Stimulated activated CD4-positive, alpha-beta T cell treated with anti-CD3 and anti-CD28 coated beads, TNF-alpha, amount 100 ng/mL, for 1 hour (primary cell): ENCODE data around the gene LIN54.
"Not testable (repeated sequence)": the region's sequence is repeated elsewhere in the genome, so short reads cannot be mapped to it uniquely, and the experiment has no call there.

Experiments
- DNase-seq, 3 donors: peaks; one replicate each; pipeline ENCODE4 v3.0.0-alpha.2; 2020; ENCODE audit warnings: low read depth in 3 of 3, low spot score in 1 of 3

The LIN54 gene

DNA sequence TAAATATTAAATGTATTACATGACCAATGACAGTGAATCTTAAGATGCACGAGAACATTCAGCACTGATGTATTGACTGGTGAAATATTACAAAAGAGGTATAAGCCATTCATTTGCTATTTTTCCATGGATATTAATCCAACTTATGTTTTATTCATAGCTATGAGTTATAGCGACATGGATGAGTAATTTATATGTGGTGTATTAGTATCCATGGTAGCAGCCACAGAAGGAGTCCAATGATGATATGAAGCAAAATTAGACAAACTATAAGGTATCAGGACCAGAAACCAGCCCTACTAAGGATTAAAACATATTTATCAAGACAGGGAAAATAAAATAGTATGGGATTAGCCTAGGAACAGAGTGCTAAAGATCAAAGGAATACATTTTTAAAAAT is 59.4 kb downstream of the LIN54 start:
- DNase-seq: no peak

GRCh38 chr4:82948647-82949204 is 61.9 kb downstream of the LIN54 start:
- no peak for DNase-seq

DNA sequence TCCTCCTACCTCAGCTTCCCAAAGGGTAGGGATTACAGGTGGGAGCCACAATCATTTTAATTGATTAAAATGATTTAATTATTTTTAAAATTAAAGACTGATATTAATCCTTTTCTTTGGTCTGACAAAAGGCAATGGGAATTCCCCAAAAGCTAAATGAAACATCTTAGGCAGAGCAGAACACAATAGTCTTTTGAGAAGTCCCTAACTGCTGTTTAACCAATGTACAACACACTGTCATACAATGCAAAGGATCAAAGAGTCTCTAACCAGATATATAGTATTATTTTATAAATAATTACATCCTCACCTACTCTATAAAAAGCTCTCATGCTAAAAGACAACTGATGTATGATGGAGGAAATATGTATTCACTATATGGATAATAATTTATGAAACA is 63.1 kb downstream of the LIN54 start:
- DNase-seq: no peak

DNA sequence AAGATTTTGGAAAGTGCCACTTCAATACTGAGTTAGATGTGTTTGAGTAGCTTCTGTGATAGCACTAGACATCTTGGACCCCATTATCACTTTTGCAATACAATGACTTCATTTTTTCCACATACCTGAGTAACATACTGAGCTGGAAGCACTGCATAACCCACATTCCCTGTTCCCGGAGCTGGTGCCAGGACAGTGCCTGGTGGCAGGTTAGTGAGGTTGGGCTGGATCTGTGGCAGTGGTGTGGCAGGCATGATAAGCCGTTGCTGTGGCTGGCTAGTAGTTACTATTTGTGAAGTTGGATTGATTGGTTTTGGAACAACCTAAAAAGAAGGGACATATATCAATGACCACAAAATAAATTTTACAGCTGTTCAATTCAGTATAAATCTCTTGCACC is 71.2 kb downstream of the LIN54 start:
- no peak for DNase-seq

- no peak for DNase-seq
These were observed 76.2 kb downstream of the LIN54 start for GRCh38 chr4:82934441-82934840.

DNA sequence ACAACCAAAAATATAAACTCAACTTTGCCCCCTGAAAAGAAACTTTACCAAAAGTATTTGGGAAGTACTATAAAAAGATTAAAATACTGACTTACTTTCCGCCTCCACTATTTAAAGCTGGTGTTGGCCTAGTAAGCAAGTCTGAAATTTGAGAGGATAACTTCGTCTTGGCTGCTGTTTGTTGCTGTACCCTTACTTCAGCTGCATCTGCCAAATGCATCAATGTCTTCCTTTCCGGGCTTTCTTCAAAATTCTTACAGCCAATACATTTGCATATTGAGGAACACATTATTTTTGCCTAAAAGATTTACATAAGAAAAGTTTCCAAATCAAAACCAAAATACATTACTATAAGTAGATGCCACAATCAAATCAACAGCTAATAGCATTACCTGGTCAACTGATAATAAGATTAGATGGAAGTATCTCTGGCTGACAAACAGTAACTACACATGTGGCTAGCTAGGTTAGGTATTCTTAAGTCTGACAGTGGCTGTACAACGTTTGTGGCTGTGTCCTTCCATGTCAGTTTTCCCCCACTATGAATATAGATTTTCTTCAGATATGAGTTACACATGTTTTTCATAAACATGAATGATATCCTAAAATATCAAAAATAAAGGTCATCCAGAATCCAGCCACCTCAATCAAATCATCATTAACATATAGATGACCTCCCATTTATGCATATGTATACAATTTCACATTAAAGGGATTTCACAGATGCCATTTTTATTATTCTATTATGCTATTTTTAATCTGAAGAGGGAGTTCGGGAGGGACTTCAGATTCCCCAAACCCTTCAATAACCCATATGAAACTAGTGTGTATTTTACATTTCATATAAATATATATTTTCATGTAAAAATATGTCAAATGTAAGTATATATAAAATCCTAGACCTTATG is 79.5 kb downstream of the LIN54 start:
- no peak for DNase-seq

DNA sequence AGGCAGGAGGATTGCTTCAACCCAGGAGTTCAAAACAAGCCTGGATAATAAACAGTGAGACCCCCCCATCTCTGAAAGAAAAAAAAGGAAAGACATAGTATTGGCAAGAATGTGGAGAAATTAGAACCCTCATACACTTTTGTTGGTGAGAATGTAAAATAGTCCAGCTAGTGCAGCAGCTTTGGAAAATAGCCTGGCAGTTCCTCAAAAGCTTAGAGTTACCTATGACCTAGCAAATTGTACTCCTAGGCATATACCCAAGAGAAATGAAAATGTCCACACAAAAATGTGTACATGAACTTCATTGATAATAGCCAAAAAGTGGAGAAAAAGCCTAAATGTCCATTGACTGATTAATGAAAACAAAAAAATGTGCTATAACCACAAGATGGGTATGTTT is 88.8 kb downstream of the LIN54 start:
- DNase-seq: no peak

GRCh38 chr4:82919386-82919785 is 91.2 kb downstream of the LIN54 start:
- DNase-seq: no peak

GRCh38 chr4:82918091-82918490 is 92.5 kb downstream of the LIN54 start:
- no peak for DNase-seq

GRCh38 chr4:82913968-82914367 is 96.7 kb downstream of the LIN54 start:
- DNase-seq: not testable (repeated sequence)

DNA sequence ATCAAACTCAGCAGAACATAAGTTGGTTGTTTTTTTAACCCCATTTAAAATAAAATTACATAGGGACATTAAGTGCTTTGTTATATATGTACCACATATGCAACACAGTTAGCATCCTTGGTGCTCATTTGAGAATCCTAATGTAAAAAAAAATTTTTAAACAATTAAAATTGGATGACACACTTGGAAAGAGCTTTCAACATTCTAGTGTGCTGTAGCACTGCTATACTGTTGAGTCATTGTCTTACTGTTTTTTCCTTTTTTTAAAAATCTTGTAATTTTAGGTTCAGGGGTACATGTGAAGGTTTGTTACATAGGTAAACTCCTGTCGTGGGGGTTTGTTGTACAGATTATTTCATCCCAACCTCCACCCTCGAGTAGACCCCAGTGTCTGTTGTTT is 97.3 kb downstream of the LIN54 start:
- no peak for DNase-seq

DNA sequence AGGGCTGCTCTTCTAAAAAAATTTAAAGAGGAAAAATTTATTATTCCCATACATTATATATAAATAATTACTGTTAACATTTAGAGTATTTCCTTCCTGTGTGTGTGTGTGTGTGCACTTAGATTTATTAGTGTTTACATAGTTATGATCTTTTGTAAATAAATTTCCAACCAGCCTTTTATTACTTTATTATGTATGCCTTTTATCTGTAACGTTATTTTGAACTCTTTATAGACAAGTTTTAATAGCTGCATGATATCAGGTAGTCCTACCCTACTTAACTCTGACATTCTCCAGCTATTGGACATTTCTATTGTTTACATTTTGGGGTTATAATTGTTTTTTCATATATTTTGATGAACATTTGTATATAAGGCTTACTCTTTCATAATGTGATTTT is 101.3 kb downstream of the LIN54 start:
- no peak for DNase-seq

GRCh38 chr4:82906469-82906868 is 104.2 kb downstream of the LIN54 start:
- DNase-seq: no peak

GRCh38 chr4:82905205-82905604 is 105.4 kb downstream of the LIN54 start:
- DNase-seq: no peak

GRCh38 chr4:82903737-82904136 is 106.9 kb downstream of the LIN54 start:
- no peak for DNase-seq

GRCh38 chr4:82901183-82901718 is 109.4 kb downstream of the LIN54 start:
- no peak for DNase-seq

- peak; percentile 87 to 94 (median 94) for DNase-seq
These were observed 110.0 kb downstream of the LIN54 start, which contains the start of gene THAP9 for GRCh38 chr4:82900411-82901182. TSS of gene THAP9 (plus strand) at chr4:82900735. CDS start at chr4:82900803, 68 bp downstream.

- no peak for DNase-seq
These were observed 110.6 kb downstream of the LIN54 start for GRCh38 chr4:82900066-82900410.

DNA sequence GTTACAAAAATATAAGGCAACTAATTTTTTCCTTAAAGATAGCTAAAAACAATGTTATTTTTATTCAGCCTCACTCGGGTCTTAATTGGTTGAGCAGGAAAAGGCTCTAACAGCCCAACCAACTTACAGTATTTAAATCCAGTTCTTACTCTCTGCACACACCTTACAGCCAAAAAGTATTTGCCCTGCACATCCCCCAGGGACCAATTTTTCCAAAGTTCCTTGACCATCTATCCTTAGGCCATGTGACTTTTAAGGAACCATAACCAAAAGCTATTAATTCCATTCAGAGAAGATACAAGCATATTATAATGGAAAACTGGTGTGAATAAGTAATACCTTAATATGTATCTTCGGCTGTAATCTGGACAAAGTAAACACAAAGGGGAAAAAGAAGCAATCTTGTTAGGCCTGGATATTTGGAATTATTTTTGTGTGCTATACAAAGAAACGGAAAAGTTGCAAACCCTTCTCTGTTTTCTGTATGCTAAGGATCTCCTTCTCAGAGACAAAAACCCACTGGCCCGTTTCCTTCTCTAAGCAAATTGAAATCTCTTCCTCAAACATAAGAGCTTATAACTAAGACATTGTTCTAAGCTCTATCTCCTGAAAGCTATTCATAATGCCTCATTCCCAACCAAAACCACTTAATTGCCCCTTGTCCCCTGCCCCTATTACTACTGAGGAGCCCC is 111.1 kb downstream of the LIN54 start:
- DNase-seq: no peak

DNA sequence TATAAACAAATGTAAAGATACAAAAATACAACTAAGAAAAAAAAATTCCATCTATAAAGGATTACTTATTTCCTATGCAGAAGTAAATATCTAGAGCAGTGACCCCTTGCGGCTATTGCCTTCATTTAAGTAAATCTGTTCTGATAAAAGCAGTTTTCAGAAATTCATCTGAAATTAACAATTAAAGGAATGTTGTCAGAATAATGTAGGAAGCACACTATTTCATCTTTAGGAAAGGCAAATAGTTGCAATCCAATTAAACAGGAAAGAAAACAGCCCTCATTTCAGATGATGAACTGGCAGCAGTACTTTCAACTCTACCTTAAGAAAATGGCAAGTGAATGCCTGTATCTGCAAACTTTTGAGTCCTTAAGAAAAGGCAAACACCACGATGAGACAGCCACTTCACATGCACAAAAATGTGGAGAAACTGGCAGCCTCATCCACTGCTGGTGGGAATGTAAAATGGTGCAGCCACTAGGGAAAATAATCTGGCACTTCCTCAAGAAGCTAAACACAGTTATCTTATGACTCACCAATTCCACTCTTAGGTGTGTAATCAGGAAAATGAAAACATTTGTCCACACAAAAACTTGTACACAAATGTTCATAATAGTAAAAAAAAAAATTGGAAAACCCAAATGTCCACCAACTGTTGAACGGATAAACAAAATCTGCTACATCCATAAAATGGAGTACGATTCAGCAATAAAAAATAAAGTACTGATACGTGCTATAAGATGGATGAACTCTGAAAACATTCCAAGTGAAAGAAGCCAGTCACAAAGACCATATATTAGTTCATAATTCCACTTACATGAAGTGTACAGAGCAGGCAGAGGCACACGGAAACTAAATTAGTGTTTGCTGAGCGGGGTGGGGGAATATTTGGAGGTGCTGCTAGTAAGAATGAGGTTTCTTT is 112.0 kb downstream of the LIN54 start:
- DNase-seq: no peak
